G401.6 (cell line): ENCODE measurements around the gene SREBF2.
"Not testable (repeated sequence)": the region's sequence is repeated elsewhere in the genome, so short reads cannot be mapped to it uniquely, and the experiment has no call there.

ENCODE experiments used
- FAIRE-seq: peaks from 2 replicates; lab custom pipeline; 2012; peaks lifted over from hg19 to GRCh38; lab: Jason Lieb, UNC

SREBF2 gene

DNA sequence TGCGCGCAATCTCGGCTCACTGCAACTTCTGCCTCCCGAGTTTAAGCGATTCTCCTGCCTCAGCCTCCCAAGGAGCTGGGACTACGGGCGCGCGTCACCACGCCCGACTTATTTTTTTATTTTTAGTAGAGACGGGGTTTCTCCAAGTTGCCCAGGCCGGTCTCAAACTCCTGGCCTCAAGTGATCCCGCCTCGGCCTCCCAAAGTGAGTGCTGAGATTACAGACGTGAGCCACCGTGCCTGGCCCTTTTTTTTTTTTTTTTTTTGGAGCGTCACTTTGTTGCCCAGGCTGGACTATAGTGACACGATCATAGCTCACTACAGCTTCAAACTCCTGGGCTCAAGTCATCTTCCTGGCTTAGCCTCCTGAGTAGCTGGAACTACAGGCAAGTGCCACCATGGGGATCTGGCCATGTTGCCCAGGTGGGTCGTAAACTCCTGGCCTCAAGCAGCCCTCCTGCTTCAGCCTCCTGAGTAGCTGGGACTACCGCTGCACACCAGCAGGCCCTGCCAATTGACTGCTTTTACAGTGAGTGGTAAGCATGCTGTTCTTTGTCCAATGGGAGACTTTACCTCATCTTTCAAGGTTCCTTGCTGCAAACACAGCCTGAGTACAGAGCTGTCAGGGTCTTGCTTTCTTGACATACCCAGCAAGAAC lies 114.6 kb downstream of the SREBF2 start:
- FAIRE-seq: no peak

DNA sequence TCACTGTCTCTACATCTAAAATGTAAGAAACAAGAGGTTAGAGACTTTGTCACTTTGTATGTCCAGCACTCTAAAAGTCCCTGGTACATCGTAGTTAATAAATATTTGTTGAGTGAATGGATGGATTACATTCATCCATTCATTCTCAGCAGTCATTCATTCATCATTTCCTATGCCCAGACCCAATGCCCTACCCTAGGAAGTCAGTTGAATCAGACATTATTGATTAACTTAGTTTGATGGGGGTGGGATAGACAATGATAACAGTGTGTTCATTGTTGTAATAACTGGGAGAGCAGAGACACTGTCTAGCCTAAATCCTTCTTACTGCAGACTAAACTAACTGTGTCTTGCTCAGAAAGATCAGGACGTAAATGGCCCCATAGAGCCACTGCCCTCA lies 115.2 kb downstream of the SREBF2 start:
- FAIRE-seq: no peak

GRCh38 chr22:41948928-41949296 lies 116.0 kb downstream of the SREBF2 start:
- FAIRE-seq: not testable (repeated sequence)

DNA sequence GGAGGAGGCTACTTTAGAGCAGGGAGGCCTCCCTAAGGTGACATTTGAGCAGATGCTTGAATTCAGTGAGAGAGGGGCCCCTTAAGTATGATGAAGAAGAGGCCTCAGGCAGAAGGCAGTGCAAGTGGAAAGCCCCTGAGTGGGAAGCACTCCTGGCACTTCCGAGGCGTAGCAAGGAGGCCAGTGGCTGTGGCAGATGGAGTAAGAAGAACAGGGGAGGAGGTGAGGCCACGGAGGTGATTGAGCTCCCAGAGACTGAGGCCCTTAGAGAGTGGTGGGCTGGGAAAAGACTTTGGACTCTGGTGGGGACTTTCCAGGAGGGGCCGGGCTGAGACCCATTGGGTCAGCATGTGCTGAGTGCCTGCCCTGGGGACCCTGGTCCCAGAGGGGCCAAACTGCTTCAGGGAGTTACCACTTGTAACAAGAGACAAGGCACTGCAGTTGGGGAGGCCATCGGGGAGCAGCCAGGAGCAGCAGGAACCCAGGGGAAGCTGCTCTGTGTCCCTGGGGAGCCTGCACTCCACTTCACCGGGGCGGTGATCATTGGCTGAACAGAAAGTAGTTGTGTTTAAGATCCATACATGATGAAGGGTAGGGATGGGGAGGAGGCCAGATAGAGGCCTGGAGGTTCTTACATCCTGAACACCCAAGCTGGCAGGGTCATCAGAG lies 116.5 kb downstream of the SREBF2 start:
- no peak for FAIRE-seq

DNA sequence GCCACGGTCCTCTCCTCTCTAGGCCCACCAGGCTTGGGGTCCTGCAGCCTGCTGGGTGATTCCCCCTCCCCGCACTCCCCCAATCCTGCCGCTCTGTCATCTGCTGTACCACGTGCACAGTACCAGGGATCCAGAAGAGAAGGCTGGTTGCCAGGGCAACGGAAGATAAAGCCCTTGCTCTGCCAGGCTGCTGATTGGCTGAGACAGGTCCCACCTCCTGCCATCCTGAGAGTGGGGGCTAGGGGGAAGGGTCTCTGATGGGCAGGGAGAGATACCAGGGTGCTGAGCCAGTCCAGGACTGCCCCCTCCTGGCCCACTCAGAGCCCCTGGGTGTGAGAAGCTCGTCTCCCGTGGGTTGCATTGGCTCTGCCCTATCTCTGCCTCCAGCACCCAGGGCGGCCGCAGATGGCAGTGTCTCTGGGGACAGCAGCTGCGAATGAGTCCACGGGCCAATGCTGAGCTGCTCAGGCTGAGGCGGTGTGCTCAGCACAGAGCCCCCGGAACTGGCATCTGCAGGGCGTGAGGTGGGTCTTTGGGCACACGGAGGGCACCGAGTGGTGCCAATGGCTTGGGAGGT lies 119.1 kb downstream of the SREBF2 start, which contains the start of gene SMIM45:
TSS of gene SMIM45 (plus strand) at position 253 of the 577 bp plus-strand sequence.
- no peak for FAIRE-seq

GRCh38 chr22:41952713-41953112 lies 119.8 kb downstream of the SREBF2 start:
- FAIRE-seq: no peak
